Keratinocyte (primary cell): ENCODE measurements around the gene MARCHF2. TPM values are rescaled to one million over a fixed set of nuclear protein-coding genes. Genes with fewer than 3 reads are reported as not detected.

Experiments used
- DNase-seq: peaks from one replicate; pipeline ENCODE4 v3.0.0-alpha.2; 2011; ENCODE audit warnings: low read depth, missing footprints, low spot score
- FAIRE-seq: peaks from 2 replicates; lab custom pipeline; 2011; peaks lifted over from hg19 to GRCh38; lab: Jason Lieb, UNC
- H2AFZ ChIP-seq: 2 replicates; pipeline ENCODE4 v1.6.0; 2012; ENCODE audit warnings: low read length, control low read depth, inconsistent platforms; ENCODE audit not compliant: control insufficient read depth
- H3K27ac ChIP-seq: 2 replicates; pipeline ENCODE4 v1.5.1; 2011; ENCODE audit warnings: low read length; ENCODE audit not compliant: control insufficient read depth, insufficient read depth
- H3K27me3 ChIP-seq: 3 replicates; pipeline ENCODE4 v1.6.0; 2011; ENCODE audit warnings: low read length; ENCODE audit not compliant: control insufficient read depth, insufficient read depth; ENCODE audit errors: extremely low read depth
- H3K36me3 ChIP-seq, 2 experiments: 2 replicates in 1 of 2; 3 replicates in 1 of 2; pipeline ENCODE4 v1.5.1; 2011; ENCODE audit warnings: low read length in 2 of 2, mild to moderate bottlenecking in 1 of 2; ENCODE audit not compliant: control insufficient read depth in 2 of 2, insufficient read depth in 2 of 2; ENCODE audit errors: extremely low read depth in 1 of 2
- H3K4me1 ChIP-seq: 3 replicates; pipeline ENCODE4 v1.5.1; 2011; ENCODE audit warnings: low read length; ENCODE audit not compliant: control insufficient read depth, insufficient read depth; ENCODE audit errors: extremely low read depth
- H3K4me2 ChIP-seq: 3 replicates; pipeline ENCODE4 v1.6.0; 2011; ENCODE audit warnings: low read depth, low read length; ENCODE audit not compliant: control insufficient read depth, insufficient read depth; ENCODE audit errors: extremely low read depth
- H3K4me3 ChIP-seq, 3 experiments: fragments of 200-600 bp in 1 of 3; sonication (generic) in 1 of 3; 2 replicates in 2 of 3; 3 replicates in 1 of 3; pipeline ENCODE4 v1.5.1; 2011 to 2016; ENCODE audit warnings: low read length in 3 of 3, mild to moderate bottlenecking in 3 of 3, control low read depth in 2 of 3, inconsistent platforms in 1 of 3, low read depth in 1 of 3, mixed read lengths in 1 of 3, mixed run types in 1 of 3, moderate library complexity in 1 of 3; ENCODE audit not compliant: control insufficient read depth in 2 of 3, insufficient read depth in 2 of 3; ENCODE audit errors: extremely low read depth in 1 of 3
- H3K79me2 ChIP-seq: 2 replicates; pipeline ENCODE4 v1.6.0; 2012; ENCODE audit warnings: low read length; ENCODE audit not compliant: control insufficient read depth, insufficient read depth
- H3K9ac ChIP-seq: 3 replicates; pipeline ENCODE4 v1.6.0; 2011; ENCODE audit warnings: low read length; ENCODE audit not compliant: control insufficient read depth, insufficient read depth; ENCODE audit errors: extremely low read depth
- H3K9me1 ChIP-seq: 3 replicates; pipeline ENCODE4 v1.6.0; 2011; ENCODE audit warnings: low read length; ENCODE audit not compliant: control insufficient read depth, insufficient read depth; ENCODE audit errors: extremely low read depth
- H3K9me3 ChIP-seq: 2 replicates; pipeline ENCODE4 v1.5.1; 2012; ENCODE audit warnings: low read depth, low read length; ENCODE audit not compliant: control insufficient read depth
- H4K20me1 ChIP-seq: 3 replicates; pipeline ENCODE4 v1.6.0; 2011; ENCODE audit warnings: low read length; ENCODE audit not compliant: control insufficient read depth, insufficient read depth; ENCODE audit errors: extremely low read depth
- EZH2 ChIP-seq: IDR thresholded peaks from one replicate; pipeline ENCODE4 v1.6.1; 2012; ENCODE audit warnings: inconsistent platforms, mild to moderate bottlenecking, low read length, moderate library complexity
- dilution Hi-C: fragments of 300-500 bp; cut with MboI; formaldehyde crosslinking; loops from one replicate; pipeline ENCODE4 v1.7.0; 2020; ENCODE audit warnings: low sequenced_read_pairs; ENCODE audit not compliant: extremely low pct_ligation_motif_present
- polyA plus RNA-seq, 5 experiments: library from polyadenylated mRNA; depleted of rRNA in 3 of 5; stranded (reverse) in 3 of 5; stranded (forward) in 1 of 5; unstranded in 1 of 5; fragments of >200 nt; gene quantifications; 1 replicate in 1 of 5; 2 replicates in 3 of 5; 3 replicates in 1 of 5; pipeline versions ENCODE4 v1.2.1 to v1.2.3, GENCODE V29; 2011 to 2012; ENCODE audit warnings: missing spikeins in 2 of 5, low read depth in 1 of 5, low replicate concordance in 1 of 5
- TF ChIP-seq, protein P1 (sequence below), 3 experiments: IDR thresholded peaks in 1 of 3; conservative IDR thresholded peaks in 1 of 3; optimal IDR thresholded peaks in 1 of 3; 2 replicates in 2 of 3; 3 replicates in 1 of 3; pipeline versions ENCODE3 to v1.5.1; 2011; ENCODE audit warnings: low read length in 3 of 3, mild to moderate bottlenecking in 3 of 3, moderate library complexity in 2 of 3, control low read depth in 1 of 3, inconsistent platforms in 1 of 3; ENCODE audit not compliant: insufficient read depth in 2 of 3; ENCODE audit errors: extremely low read depth in 1 of 3

Gene MARCHF2
- polyA plus RNA-seq, 1 donor (not counting 4 experiments of a cell fraction or from before 2014, with no cell fraction given): 13.7 TPM

DNA sequence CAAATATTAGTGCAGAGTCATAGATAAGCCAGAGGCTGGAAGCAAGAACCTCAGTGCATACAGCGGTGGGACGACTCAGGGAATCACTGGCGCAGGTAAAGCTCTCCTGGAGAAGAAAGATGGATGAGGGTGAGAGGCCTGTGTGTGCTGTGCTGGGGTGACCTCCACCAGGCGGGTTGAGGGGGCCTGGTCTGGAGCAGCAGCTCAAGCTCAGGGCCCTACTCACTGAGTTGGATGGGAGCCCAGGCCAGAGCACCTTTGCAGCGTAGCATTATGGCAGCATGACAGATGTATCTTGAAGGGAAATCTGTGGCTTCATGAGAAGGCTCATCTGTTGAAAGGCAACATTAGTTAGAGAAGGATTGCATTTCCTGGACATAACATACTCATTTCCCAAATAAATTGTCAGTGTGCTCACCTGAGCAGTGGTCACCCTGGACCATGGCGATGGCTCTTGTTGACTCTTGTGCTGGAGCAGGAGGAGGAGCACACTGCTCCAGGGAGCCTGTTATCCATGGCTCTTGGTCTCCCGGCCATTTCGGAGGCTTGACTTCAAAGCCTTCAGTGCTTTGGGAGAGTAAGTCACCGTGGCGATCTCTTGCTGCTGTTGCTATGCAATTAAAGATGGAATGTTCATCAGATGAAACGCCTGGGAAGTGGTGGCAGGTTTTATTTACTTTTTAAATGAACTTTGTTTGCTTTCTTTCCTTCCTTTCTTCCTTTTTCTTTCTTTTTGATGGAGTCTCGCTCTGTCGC lies 56.7 kb downstream of the MARCHF2 start:
- Histone ChIP-seq H3K27me3 (no peaks in the 10 kb centered on the region), H3K79me2 (peaks cover 30% of the 10 kb centered on the region), H3K9me1 (no peaks in the 10 kb centered on the region), H3K36me3 (peaks cover 48 to 54% of the 10 kb centered on the region in 2 experiments), H3K4me3 (no peak overlapping the region), H3K27ac (no peak overlapping the region), H3K4me2 (no peak overlapping the region), H3K9ac (no peak overlapping the region), H3K4me1 (no peaks in the 10 kb centered on the region), H3K9me3 (no peaks in the 10 kb centered on the region), H2AFZ (no peak overlapping the region), H4K20me1 (peaks cover 4% of the 10 kb centered on the region)
- DNase-seq: no peak
- FAIRE-seq: no peak
- TF ChIP-seq EZH2: no peak
- TF ChIP-seq, protein P1, sequence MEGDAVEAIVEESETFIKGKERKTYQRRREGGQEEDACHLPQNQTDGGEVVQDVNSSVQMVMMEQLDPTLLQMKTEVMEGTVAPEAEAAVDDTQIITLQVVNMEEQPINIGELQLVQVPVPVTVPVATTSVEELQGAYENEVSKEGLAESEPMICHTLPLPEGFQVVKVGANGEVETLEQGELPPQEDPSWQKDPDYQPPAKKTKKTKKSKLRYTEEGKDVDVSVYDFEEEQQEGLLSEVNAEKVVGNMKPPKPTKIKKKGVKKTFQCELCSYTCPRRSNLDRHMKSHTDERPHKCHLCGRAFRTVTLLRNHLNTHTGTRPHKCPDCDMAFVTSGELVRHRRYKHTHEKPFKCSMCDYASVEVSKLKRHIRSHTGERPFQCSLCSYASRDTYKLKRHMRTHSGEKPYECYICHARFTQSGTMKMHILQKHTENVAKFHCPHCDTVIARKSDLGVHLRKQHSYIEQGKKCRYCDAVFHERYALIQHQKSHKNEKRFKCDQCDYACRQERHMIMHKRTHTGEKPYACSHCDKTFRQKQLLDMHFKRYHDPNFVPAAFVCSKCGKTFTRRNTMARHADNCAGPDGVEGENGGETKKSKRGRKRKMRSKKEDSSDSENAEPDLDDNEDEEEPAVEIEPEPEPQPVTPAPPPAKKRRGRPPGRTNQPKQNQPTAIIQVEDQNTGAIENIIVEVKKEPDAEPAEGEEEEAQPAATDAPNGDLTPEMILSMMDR (optimal IDR thresholded peaks at IDR 0.05 in 1 of 3, IDR thresholded peaks at IDR 0.05 in 1 of 3, conservative IDR thresholded peaks at IDR 0.05 in 1 of 3; ENCODE audit: extremely low read depth in 1 of 3, insufficient read depth in 2 of 3, low read length in 3 of 3): no peak
- dilution Hi-C loops: no loop called here

DNA sequence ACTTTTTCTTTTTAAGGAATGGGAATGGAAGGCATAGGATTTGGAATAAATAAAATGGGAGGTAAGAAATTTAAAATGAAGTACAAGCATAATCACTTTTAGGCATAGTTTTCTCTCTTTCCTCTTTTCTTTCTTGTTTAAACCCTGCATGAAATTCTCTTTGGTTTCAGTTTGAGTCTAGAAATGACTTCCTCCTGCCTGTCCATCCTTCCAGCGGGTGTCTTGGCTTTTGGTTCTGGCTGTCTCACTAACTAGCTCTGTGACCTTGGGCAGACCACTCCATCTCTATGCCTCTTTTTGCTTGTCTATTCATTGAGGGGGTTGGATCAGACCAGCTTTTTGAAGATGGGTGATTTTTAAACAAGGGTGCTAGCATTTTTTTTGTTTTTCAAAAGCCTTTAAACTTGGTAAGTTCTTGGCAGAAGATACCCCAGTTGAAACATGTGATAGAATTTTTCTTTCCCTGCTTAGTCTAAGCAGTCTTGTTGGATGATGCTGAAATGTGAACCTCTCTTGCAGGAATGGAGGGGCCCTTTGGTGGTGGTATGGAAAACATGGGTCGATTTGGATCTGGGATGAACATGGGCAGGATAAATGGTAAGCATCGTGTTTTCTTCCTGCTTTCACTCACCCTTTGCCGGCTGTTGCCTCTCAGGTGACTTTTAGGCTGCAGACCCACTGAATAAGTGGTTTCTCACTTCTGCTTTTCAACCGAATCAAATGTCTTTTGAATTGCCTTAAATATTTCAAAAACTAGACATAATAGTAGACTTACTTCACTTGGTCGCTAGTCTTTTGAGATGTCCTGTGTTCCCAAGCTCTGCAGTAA lies 60.8 kb downstream of the MARCHF2 start:
- dilution Hi-C loops: no loop called here
- DNase-seq: no peak
- no peaks in the 10 kb centered on the region for H3K9me1 ChIP-seq
- peaks cover 40 to 50% of the 10 kb centered on the region in 2 experiments for H3K36me3 ChIP-seq
- H3K4me1 ChIP-seq: no peaks in the 10 kb centered on the region
- H3K27ac ChIP-seq: no peak overlapping the region
- H4K20me1 ChIP-seq: peaks cover 17% of the 10 kb centered on the region
- no peaks in the 10 kb centered on the region for H3K9me3 ChIP-seq
- no peak overlapping the region for H3K4me2 ChIP-seq
- no peak overlapping the region for H2AFZ ChIP-seq
- H3K4me3 ChIP-seq: no peak overlapping the region
- TF ChIP-seq, protein P1 (optimal IDR thresholded peaks at IDR 0.05 in 1 of 3, IDR thresholded peaks at IDR 0.05 in 1 of 3, conservative IDR thresholded peaks at IDR 0.05 in 1 of 3; ENCODE audit: extremely low read depth in 1 of 3, insufficient read depth in 2 of 3, low read length in 3 of 3): no peak
- TF ChIP-seq EZH2: no peak
- no peak for FAIRE-seq
- H3K27me3 ChIP-seq: no peaks in the 10 kb centered on the region
- peaks cover 47% of the 10 kb centered on the region for H3K79me2 ChIP-seq
- H3K9ac ChIP-seq: no peak overlapping the region
